Measurements from ENCODE around the gene GJB3. TPM values are rescaled to one million over a fixed set of nuclear protein-coding genes. Genes with fewer than 3 reads are reported as not detected.

The GJB3 gene
- total and polyA plus RNA-seq, 4 donors, result 0.15 to 0.33 (median 0.17) TPM; not detected in 1

GRCh38 chr1:34768856-34769255 lies 12.2 kb upstream of the GJB3 start (continued):
- no peak for TF ChIP-seq REST (IDR thresholded peaks at IDR 0.05)
- no peak for TF ChIP-seq HNF4A (conservative IDR thresholded peaks at IDR 0.05)
- TF ChIP-seq ATF3 (IDR thresholded peaks at IDR 0.05), result no peak
- no peak for TF ChIP-seq TAF1 (conservative IDR thresholded peaks at IDR 0.05)

- peaks cover 0 to 4% (median 0%) of the 10 kb centered on the region in 4 donors for H3K36me3 ChIP-seq (ENCODE audit: control insufficient read depth in 4 of 4, insufficient read depth in 3 of 4, low read depth in 1 of 4, low read length in 3 of 4)
- H3K27ac ChIP-seq (ENCODE audit: low read depth in 1 of 2, low read length in 2 of 2), result no peak overlapping the region
- no peaks in the 10 kb centered on the region for H3K9me3 ChIP-seq (ENCODE audit: control insufficient read depth in 4 of 4, low read length in 3 of 4)
- no peaks in the 10 kb centered on the region for H3K27me3 ChIP-seq (ENCODE audit: control insufficient read depth in 4 of 4, insufficient read depth in 4 of 4, low read length in 3 of 4)
- no peaks in the 10 kb centered on the region for H3K4me1 ChIP-seq (ENCODE audit: control insufficient read depth in 4 of 4, insufficient read depth in 4 of 4, low read length in 3 of 4)
- TF ChIP-seq ATF3 (IDR thresholded peaks at IDR 0.05) (no peak), TAF1 (conservative IDR thresholded peaks at IDR 0.05) (no peak), REST (IDR thresholded peaks at IDR 0.05) (no peak), NR2F2 (IDR thresholded peaks at IDR 0.05) (no peak), HNF4A (conservative IDR thresholded peaks at IDR 0.05) (no peak), GABPA (IDR thresholded peaks at IDR 0.05 in 1 of 2, conservative IDR thresholded peaks at IDR 0.05 in 1 of 2) (no peak), SP1 (IDR thresholded peaks at IDR 0.05) (no peak), HNF4G (IDR thresholded peaks at IDR 0.05) (no peak)
- no peak overlapping the region for H3K4me3 ChIP-seq (ENCODE audit: low read depth in 1 of 3, low read length in 3 of 3)
- 89% methylated on average over 5 of the region's 5 CpGs for WGBS
- H3K9ac ChIP-seq (ENCODE audit: low read depth in 1 of 2, low read length in 2 of 2), result no peak overlapping the region
- no peak for DNase-seq (ENCODE audit: low spot score)
Observed at GRCh38 chr1:34770891-34771504, 10.0 kb upstream of the GJB3 start.

- no peak for DNase-seq (ENCODE audit: low spot score)
- 89% methylated on average over 16 of the region's 16 CpGs for WGBS
- H3K9ac ChIP-seq (ENCODE audit: low read depth in 1 of 2, low read length in 2 of 2), result no peak overlapping the region
- TF ChIP-seq YY1 (IDR thresholded peaks at IDR 0.05), result no peak
- no peak for TF ChIP-seq REST (IDR thresholded peaks at IDR 0.05)
- TF ChIP-seq, protein P1, sequence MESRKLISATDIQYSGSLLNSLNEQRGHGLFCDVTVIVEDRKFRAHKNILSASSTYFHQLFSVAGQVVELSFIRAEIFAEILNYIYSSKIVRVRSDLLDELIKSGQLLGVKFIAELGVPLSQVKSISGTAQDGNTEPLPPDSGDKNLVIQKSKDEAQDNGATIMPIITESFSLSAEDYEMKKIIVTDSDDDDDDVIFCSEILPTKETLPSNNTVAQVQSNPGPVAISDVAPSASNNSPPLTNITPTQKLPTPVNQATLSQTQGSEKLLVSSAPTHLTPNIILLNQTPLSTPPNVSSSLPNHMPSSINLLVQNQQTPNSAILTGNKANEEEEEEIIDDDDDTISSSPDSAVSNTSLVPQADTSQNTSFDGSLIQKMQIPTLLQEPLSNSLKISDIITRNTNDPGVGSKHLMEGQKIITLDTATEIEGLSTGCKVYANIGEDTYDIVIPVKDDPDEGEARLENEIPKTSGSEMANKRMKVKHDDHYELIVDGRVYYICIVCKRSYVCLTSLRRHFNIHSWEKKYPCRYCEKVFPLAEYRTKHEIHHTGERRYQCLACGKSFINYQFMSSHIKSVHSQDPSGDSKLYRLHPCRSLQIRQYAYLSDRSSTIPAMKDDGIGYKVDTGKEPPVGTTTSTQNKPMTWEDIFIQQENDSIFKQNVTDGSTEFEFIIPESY (IDR thresholded peaks at IDR 0.05), result no peak
- TF ChIP-seq RXRA (IDR thresholded peaks at IDR 0.05), result no peak
- no peak for TF ChIP-seq FOXA1 (IDR thresholded peaks at IDR 0.05)
- no peak for TF ChIP-seq FOXA2 (IDR thresholded peaks at IDR 0.05)
- TF ChIP-seq RAD21 (IDR thresholded peaks at IDR 0.05), result no peak
- TF ChIP-seq EGR1 (IDR thresholded peaks at IDR 0.05; ENCODE audit: low read depth in 2 of 2), result no peak
Observed at GRCh38 chr1:34771573-34772371, 9.2 kb upstream of the GJB3 start.

More at GRCh38 chr1:34771573-34772371, 9.2 kb upstream of the GJB3 start:
- no peaks in the 10 kb centered on the region for H3K27me3 ChIP-seq (ENCODE audit: control insufficient read depth in 4 of 4, insufficient read depth in 4 of 4, low read length in 3 of 4)
- H3K4me1 ChIP-seq (ENCODE audit: control insufficient read depth in 4 of 4, insufficient read depth in 4 of 4, low read length in 3 of 4), result no peaks in the 10 kb centered on the region
- no peaks in the 10 kb centered on the region for H3K9me3 ChIP-seq (ENCODE audit: control insufficient read depth in 4 of 4, low read length in 3 of 4)
- H3K36me3 ChIP-seq (ENCODE audit: control insufficient read depth in 4 of 4, insufficient read depth in 3 of 4, low read depth in 1 of 4, low read length in 3 of 4), result peaks cover 0 to 4% (median 0%) of the 10 kb centered on the region in 4 donors
- no peak overlapping the region for H3K27ac ChIP-seq (ENCODE audit: low read depth in 1 of 2, low read length in 2 of 2)
- H3K4me3 ChIP-seq (ENCODE audit: low read depth in 1 of 3, low read length in 3 of 3), result no peak overlapping the region

Measured in liver (tissue), 9 donors.